CD14-positive monocyte (primary cell): ENCODE data around the gene SPTB. TPM values are rescaled to one million over a fixed set of nuclear protein-coding genes. Genes with fewer than 3 reads are reported as not detected.

Experiments used
- DNase-seq, 3 donors: peaks; one replicate each; pipeline ENCODE4 v3.0.0-alpha.2; 2011 to 2022
- H2AFZ ChIP-seq: 2 replicates; pipeline ENCODE4 v1.6.0; 2012; ENCODE audit warnings: mild to moderate bottlenecking, low read depth, low read length, inconsistent platforms; ENCODE audit not compliant: insufficient read depth, poor library complexity, severe bottlenecking
- H3K27ac ChIP-seq, 2 donors: 1 replicate in 1 of 2; 2 replicates in 1 of 2; pipeline ENCODE4 v1.5.1; 2012 to 2013; ENCODE audit warnings: low read length in 2 of 2, control low read depth in 1 of 2, inconsistent platforms in 1 of 2, low read depth in 1 of 2, mild to moderate bottlenecking in 1 of 2
- H3K27me3 ChIP-seq, 2 donors: one replicate each; pipeline versions ENCODE4 v1.6.0 to v1.6.1; 2011 to 2013; ENCODE audit warnings: low read length in 2 of 2; ENCODE audit not compliant: control insufficient read depth in 2 of 2, insufficient read depth in 2 of 2
- H3K36me3 ChIP-seq, 2 donors: replicated peaks in 1 of 2; 1 replicate in 1 of 2; 2 replicates in 1 of 2; pipeline versions ENCODE4 v1.5.1 to v1.6.1; 2012 to 2013; ENCODE audit warnings: low read length in 2 of 2, control low read depth in 1 of 2, inconsistent platforms in 1 of 2, mild to moderate bottlenecking in 1 of 2; ENCODE audit not compliant: insufficient read depth in 2 of 2, control insufficient read depth in 1 of 2
- H3K4me1 ChIP-seq, 2 donors: 1 replicate in 1 of 2; 2 replicates in 1 of 2; pipeline versions ENCODE4 v1.5.1 to v1.6.1; 2012 to 2013; ENCODE audit warnings: low read length in 2 of 2, control low read depth in 1 of 2, inconsistent platforms in 1 of 2, mild to moderate bottlenecking in 1 of 2, moderate library complexity in 1 of 2; ENCODE audit not compliant: insufficient read depth in 2 of 2, control insufficient read depth in 1 of 2
- H3K4me2 ChIP-seq: replicated peaks from 2 replicates; pipeline ENCODE3; 2012; ENCODE audit warnings: low read length, moderate library complexity, mild to moderate bottlenecking; ENCODE audit not compliant: poor library complexity, severe bottlenecking; ENCODE audit errors: extremely low read depth
- H3K4me3 ChIP-seq, 3 experiments: fragments of 200-600 bp in 1 of 3; sonication (generic) in 1 of 3; replicated peaks in 1 of 3; 1 replicate in 2 of 3; 2 replicates in 1 of 3; pipeline ENCODE4 v1.5.1; 2011 to 2013; ENCODE audit warnings: low read length in 3 of 3, mild to moderate bottlenecking in 3 of 3, control low read depth in 2 of 3, low read depth in 2 of 3, inconsistent platforms in 1 of 3, moderate library complexity in 1 of 3
- H3K79me2 ChIP-seq: 2 replicates; pipeline ENCODE4 v1.6.0; 2012; ENCODE audit warnings: mild to moderate bottlenecking, control low read depth, inconsistent platforms, low read length, moderate library complexity; ENCODE audit not compliant: insufficient read depth
- H3K9ac ChIP-seq: 2 replicates; pipeline ENCODE4 v1.6.0; 2017; ENCODE audit warnings: low read length, mild to moderate bottlenecking; ENCODE audit not compliant: insufficient read depth, poor library complexity, severe bottlenecking
- H3K9me3 ChIP-seq, 2 donors: replicated peaks in 1 of 2; 1 replicate in 1 of 2; 2 replicates in 1 of 2; pipeline versions ENCODE4 v1.5.1 to v1.6.1; 2012 to 2013; ENCODE audit warnings: low read length in 2 of 2, control low read depth in 1 of 2; ENCODE audit not compliant: control insufficient read depth in 1 of 2, insufficient read depth in 1 of 2
- H4K20me1 ChIP-seq: 2 replicates; pipeline ENCODE4 v1.6.0; 2012; ENCODE audit warnings: mild to moderate bottlenecking, low read length, control low read depth, moderate library complexity; ENCODE audit not compliant: insufficient read depth
- H3K27ac Mint-ChIP-seq, 7 donors: one replicate each; pipeline ENCODE4 v1.8.0; 2020; ENCODE audit warnings: mild to moderate bottlenecking in 7 of 7, mixed read lengths in 7 of 7, moderate library complexity in 6 of 7, inconsistent platforms in 2 of 7
- H3K27me3 Mint-ChIP-seq, 3 donors: one replicate each; pipeline ENCODE4 v1.8.0; 2021 to 2022; ENCODE audit warnings: low read depth in 3 of 3, mild to moderate bottlenecking in 3 of 3, mixed read lengths in 3 of 3, moderate library complexity in 3 of 3, inconsistent platforms in 1 of 3
- H3K36me3 Mint-ChIP-seq, 2 donors: one replicate each; pipeline ENCODE4 v1.8.0; 2020; ENCODE audit warnings: mixed read lengths in 2 of 2, inconsistent platforms in 1 of 2, mild to moderate bottlenecking in 1 of 2
- H3K4me1 Mint-ChIP-seq: one replicate; pipeline ENCODE4 v1.8.0; 2020; ENCODE audit warnings: mild to moderate bottlenecking, mixed read lengths
- H3K4me3 Mint-ChIP-seq, 2 donors: one replicate each; pipeline ENCODE4 v1.8.0; 2020; ENCODE audit warnings: mild to moderate bottlenecking in 2 of 2, mixed read lengths in 2 of 2, moderate library complexity in 1 of 2
- H3K9me3 Mint-ChIP-seq, 7 donors: one replicate each; pipeline ENCODE4 v1.8.0; 2020 to 2022; ENCODE audit warnings: mixed read lengths in 7 of 7, mild to moderate bottlenecking in 6 of 7, moderate library complexity in 6 of 7, inconsistent platforms in 2 of 7
- WGBS: methylation state at CpG from one replicate; pipeline ENCODE4 v1.1.5; 2013; ENCODE audit warnings: missing lambda C conversion rate; ENCODE audit not compliant: insufficient coverage; 5-methylcytosine and 5-hydroxymethylcytosine counted together
- intact Hi-C, 2 donors: fragments of 100-400 bp; cut with micrococcal nuclease; formaldehyde crosslinking; loops; one replicate each; pipeline versions ENCODE4 v1.15.0 to v1.15.1; 2023
- polyA plus RNA-seq, 3 donors: library from polyadenylated mRNA; depleted of rRNA in 1 of 3; unstranded in 2 of 3; stranded (reverse) in 1 of 3; fragments of 300-500 nt in 2 of 3; fragments of >200 nt in 1 of 3; fragmentation: Illumina TruSeq in 2 of 3; gene quantifications; 1 replicate in 2 of 3; 2 replicates in 1 of 3; pipeline ENCODE4 v1.2.3, GENCODE V29; 2012 to 2021
- TF ChIP-seq, protein P1 (sequence below): fragments of 200-600 bp; IDR thresholded peaks from one replicate; pipeline ENCODE4 v1.8.0; 2022; ENCODE audit warnings: antibody characterized with exemption, mild to moderate bottlenecking

The SPTB gene
- polyA plus RNA-seq, 3 donors: not detected

DNA sequence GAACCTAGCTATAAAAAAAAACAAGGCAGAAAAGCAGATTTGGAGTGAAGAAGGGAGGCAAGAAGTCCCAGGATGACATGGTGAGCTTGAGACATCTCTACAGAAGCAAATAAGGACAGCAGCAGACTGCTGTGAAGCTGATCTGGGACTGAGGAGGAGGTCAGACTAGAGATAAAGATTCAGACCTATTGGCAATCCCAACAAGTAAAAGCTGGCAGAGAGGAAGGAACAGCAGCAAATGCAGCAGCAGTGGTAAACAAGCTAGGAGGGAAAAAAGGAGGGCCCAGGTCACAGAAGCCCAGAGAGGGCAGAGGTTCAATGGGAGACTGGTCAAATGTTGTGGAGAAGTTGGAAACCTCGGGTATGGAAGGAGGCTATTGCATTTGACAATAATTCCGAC, 11.3 kb downstream of the SPTB start:
- 100% methylated on average over 1 of the region's 2 CpGs for WGBS

DNA sequence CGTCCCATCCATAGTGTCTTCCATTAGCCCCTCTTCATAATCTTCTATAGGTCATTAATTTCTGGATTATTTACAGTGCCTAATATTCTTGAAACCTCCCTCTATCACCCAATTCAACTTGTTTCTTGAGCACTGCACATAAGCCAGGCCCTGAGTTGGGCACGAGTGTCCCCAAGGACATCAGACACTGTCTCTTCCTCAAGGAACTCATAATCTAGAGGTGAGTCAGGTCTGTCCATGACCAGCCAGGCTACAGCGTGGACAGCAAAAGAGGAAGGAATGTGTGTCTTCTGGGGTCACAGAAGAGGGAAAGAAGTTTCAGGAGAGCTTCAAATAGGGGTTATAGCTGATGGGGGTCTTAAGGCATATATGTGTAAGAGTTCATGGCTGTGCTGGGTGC, 12.5 kb downstream of the SPTB start:
- Mint-ChIP-seq H3K27ac (no peak overlapping the region), H3K27me3 (peaks cover 1 to 11% (median 7%) of the 10 kb centered on the region in 3 donors), H3K9me3 (peaks cover 0 to 1% (median 0%) of the 10 kb centered on the region in 7 donors), H3K36me3 (no peaks in the 10 kb centered on the region), H3K4me1 (peaks cover 7% of the 10 kb centered on the region), H3K4me3 (no peak overlapping the region)
- Histone ChIP-seq H3K27ac (no peak overlapping the region), H3K9me3 (no peaks in the 10 kb centered on the region), H3K79me2 (no peaks in the 10 kb centered on the region), H2AFZ (no peak overlapping the region), H3K4me1 (no peaks in the 10 kb centered on the region), H3K27me3 (no peaks in the 10 kb centered on the region), H3K4me3 (no peak overlapping the region), H3K36me3 (no peaks in the 10 kb centered on the region), H3K9ac (no peak overlapping the region), H4K20me1 (no peaks in the 10 kb centered on the region), H3K4me2 (no peak overlapping the region)
- TF ChIP-seq, protein P1, sequence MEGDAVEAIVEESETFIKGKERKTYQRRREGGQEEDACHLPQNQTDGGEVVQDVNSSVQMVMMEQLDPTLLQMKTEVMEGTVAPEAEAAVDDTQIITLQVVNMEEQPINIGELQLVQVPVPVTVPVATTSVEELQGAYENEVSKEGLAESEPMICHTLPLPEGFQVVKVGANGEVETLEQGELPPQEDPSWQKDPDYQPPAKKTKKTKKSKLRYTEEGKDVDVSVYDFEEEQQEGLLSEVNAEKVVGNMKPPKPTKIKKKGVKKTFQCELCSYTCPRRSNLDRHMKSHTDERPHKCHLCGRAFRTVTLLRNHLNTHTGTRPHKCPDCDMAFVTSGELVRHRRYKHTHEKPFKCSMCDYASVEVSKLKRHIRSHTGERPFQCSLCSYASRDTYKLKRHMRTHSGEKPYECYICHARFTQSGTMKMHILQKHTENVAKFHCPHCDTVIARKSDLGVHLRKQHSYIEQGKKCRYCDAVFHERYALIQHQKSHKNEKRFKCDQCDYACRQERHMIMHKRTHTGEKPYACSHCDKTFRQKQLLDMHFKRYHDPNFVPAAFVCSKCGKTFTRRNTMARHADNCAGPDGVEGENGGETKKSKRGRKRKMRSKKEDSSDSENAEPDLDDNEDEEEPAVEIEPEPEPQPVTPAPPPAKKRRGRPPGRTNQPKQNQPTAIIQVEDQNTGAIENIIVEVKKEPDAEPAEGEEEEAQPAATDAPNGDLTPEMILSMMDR: no peak
- 71% methylated on average over 1 of the region's 3 CpGs for WGBS
- intact Hi-C loops: no loop called here
- DNase-seq: no peak

More for the DNA sequence above, 11.3 kb downstream of the SPTB start:
- H3K27ac ChIP-seq: no peak overlapping the region
- DNase-seq: no peak
- Mint-ChIP-seq H3K27me3 (peaks cover 1 to 11% (median 6%) of the 10 kb centered on the region in 3 donors), H3K36me3 (no peaks in the 10 kb centered on the region), H3K4me1 (peaks cover 7% of the 10 kb centered on the region), H3K9me3 (peaks cover 0 to 1% (median 0%) of the 10 kb centered on the region in 7 donors), H3K27ac (no peak overlapping the region), H3K4me3 (no peak overlapping the region)
- H2AFZ ChIP-seq: no peak overlapping the region
- H3K4me3 ChIP-seq: no peak overlapping the region
- H3K4me2 ChIP-seq: no peak overlapping the region
- H3K36me3 ChIP-seq: no peaks in the 10 kb centered on the region
- H3K9me3 ChIP-seq: no peaks in the 10 kb centered on the region
- no peaks in the 10 kb centered on the region for H4K20me1 ChIP-seq
- TF ChIP-seq, protein P1: no peak
- intact Hi-C loops: no loop called here
- no peaks in the 10 kb centered on the region for H3K27me3 ChIP-seq
- no peak overlapping the region for H3K9ac ChIP-seq
- H3K4me1 ChIP-seq: no peaks in the 10 kb centered on the region
- no peaks in the 10 kb centered on the region for H3K79me2 ChIP-seq
